Colonic mucosa (tissue), 4 donors: Measurements from ENCODE around the gene GDF11. TPM values are rescaled to one million over a fixed set of nuclear protein-coding genes. Genes with fewer than 3 reads are reported as not detected.
A peak's percentile ranks its signal among the peaks of the same experiment; 100 is the strongest.

Source experiments
- DNase-seq: peaks from one replicate; pipeline ENCODE4 v3.0.0-alpha.2; 2020
- H3K27ac ChIP-seq: fragments of 200-600 bp; one replicate; pipeline ENCODE4 v1.8.0; 2021
- H3K27me3 ChIP-seq: fragments of 200-600 bp; one replicate; pipeline ENCODE4 v1.8.0; 2021
- H3K36me3 ChIP-seq: fragments of 200-600 bp; one replicate; pipeline ENCODE4 v1.8.0; 2021
- H3K4me1 ChIP-seq: fragments of 200-600 bp; one replicate; pipeline ENCODE4 v1.8.0; 2021; ENCODE audit warnings: mild to moderate bottlenecking
- H3K4me3 ChIP-seq: fragments of 200-600 bp; one replicate; pipeline ENCODE4 v1.8.0; 2021
- H3K9ac ChIP-seq, 2 donors: one replicate each; pipeline ENCODE4 v1.7.0; 2013; ENCODE audit warnings: control low read depth in 2 of 2, low read depth in 2 of 2, low read length in 2 of 2
- H3K9me3 ChIP-seq: fragments of 200-600 bp; one replicate; pipeline ENCODE4 v1.8.0; 2021
- CTCF ChIP-seq: fragments of 200-600 bp; IDR thresholded peaks from one replicate; pipeline ENCODE4 v1.8.0; 2022; ENCODE audit warnings: antibody characterized with exemption, mild to moderate bottlenecking
- intact Hi-C: fragments of 100-400 bp; cut with DNase I; formaldehyde crosslinking; loops from one replicate; pipeline ENCODE4 v1.14.1; 2022
- total RNA-seq, 2 donors: library from RNA; stranded (reverse); fragmentation: NEBNext Ultra II Directional in 1 of 2; extraction: Animal tissue kit (Norgen Biotek cat#: 25700) in 1 of 2; gene quantifications; one replicate each; pipeline ENCODE4 v1.2.1, GENCODE V29; 2021
- donor health status: healthy.
- donor health status: DM: no; HTN: no; CAD: no.
- donor health status: DM: no; HTN: no; CAD: no.

The GDF11 gene
- total RNA-seq, 2 donors from 2014 or later, result 3.2 to 3.7 TPM

DNA sequence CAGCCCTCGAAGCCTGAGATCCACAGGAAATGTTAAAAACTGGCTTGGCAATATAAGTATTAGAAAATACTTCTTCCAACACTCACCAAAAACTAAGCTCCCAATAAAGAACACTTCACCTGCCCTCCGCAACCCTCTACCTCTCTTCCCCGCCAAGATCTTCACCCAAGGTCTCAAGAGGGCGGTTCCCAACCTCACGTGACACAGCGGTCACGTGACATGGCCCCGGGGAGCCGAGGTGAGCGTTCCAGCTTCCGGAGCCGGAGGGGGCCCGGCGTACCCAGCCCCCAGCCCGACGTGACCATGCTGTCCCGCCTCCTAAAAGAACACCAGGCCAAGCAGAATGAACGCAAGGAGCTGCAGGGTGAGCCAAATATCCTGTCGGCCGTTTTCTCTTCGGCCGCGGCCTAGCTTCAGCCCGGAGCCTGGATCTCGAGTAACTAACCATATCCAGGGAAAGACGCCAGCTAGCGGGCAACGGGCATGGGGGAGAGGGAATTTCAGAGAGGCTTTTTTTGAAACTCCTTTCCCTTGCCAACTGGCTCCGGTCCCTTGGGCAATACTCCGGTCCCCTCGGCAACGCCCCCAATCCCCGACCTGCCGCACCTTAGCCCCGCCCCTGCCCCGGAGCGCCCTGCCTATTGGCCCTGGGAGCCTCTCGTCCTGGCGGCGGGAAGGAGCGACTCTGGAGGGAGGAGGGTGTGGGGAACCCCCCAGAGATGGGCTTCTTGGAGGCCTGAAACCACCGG is 26.9 kb upstream of the GDF11 start, which contains the start of gene BLOC1S1:
Gene BLOC1S1, plus strand, starts transcription at position 214 of the 749 bp plus-strand sequence. Its CDS starts 6 bp downstream, at position 220.
- peak within 1 kb of the TSS; percentile 75 to 91 for H3K9ac ChIP-seq
- H3K4me3 ChIP-seq, result peak within 1 kb of the TSS; percentile 93
- peak within 1 kb of the TSS; percentile 99 for H3K27ac ChIP-seq
- no peaks in the 10 kb centered on the region for H3K27me3 ChIP-seq
- H3K9me3 ChIP-seq, result no peaks in the 10 kb centered on the region
- peak; percentile 98 for DNase-seq
- intact Hi-C loops, result no loop called here
- no peaks in the 10 kb centered on the region for H3K36me3 ChIP-seq
- no peak for TF ChIP-seq CTCF
- peaks cover 36% of the 10 kb centered on the region for H3K4me1 ChIP-seq

- Histone ChIP-seq H3K27ac (peak overlapping the region; percentile 99), H3K4me1 (peaks cover 40% of the 10 kb centered on the region), H3K36me3 (no peaks in the 10 kb centered on the region), H3K9me3 (no peaks in the 10 kb centered on the region), H3K4me3 (peak overlapping the region; percentile 93), H3K9ac (peak overlapping the region; percentile 42 to 91), H3K27me3 (no peaks in the 10 kb centered on the region)
- no peak for DNase-seq
- intact Hi-C loops, result no loop called here
- no peak for TF ChIP-seq CTCF
Observed at GRCh38 chr12:55716582-55716957, 26.4 kb upstream of the GDF11 start.

- TF ChIP-seq CTCF, result no peak
- DNase-seq, result peak; percentile 78
- peak overlapping the region; percentile 99 for H3K27ac ChIP-seq
- no peaks in the 10 kb centered on the region for H3K27me3 ChIP-seq
- peak overlapping the region in 1 of 2 donors; percentile 91 for H3K9ac ChIP-seq
- peaks cover 45% of the 10 kb centered on the region for H3K4me1 ChIP-seq
- H3K9me3 ChIP-seq, result no peaks in the 10 kb centered on the region
- intact Hi-C loops, result no loop called here
- H3K4me3 ChIP-seq, result peak overlapping the region; percentile 93
- no peaks in the 10 kb centered on the region for H3K36me3 ChIP-seq
Observed at GRCh38 chr12:55717011-55718007, 25.6 kb upstream of the GDF11 start.

- Histone ChIP-seq H3K9ac (peak overlapping the region in 1 of 2 donors; percentile 91), H3K4me3 (no peak overlapping the region), H3K27me3 (no peaks in the 10 kb centered on the region), H3K4me1 (peaks cover 45% of the 10 kb centered on the region), H3K27ac (peak overlapping the region; percentile 99), H3K9me3 (no peaks in the 10 kb centered on the region), H3K36me3 (no peaks in the 10 kb centered on the region)
- intact Hi-C loops, result no loop called here
- TF ChIP-seq CTCF, result no peak
- no peak for DNase-seq
Observed at GRCh38 chr12:55718015-55718414, 24.9 kb upstream of the GDF11 start.

DNA sequence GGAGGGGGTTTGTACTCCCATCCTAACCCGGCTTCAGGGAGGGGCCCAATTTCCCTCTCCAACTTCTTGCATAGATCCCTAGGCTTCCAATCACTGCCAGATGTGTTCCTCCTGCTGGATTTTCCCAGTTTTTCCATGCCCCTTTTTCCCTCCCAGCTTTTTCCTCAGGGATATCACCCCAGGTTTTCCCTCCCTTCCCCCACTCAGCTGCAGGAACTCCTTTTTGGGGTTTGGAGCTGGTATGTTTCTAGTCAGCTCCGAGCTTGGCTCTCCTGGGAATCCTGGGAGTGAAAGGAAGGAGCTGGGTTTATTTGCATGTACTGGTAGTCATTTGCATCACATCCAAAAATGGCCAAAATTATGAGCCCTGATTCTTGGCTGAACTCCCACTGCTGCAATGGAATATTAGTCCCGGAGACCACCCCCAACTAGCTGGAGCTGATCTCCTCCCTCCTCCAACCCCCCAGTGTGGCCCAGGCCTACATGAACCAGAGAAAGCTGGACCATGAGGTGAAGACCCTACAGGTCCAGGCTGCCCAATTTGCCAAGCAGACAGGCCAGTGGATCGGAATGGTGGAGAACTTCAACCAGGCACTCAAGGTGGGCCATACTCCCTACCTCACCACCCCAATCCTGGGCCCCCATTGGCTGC is 24.2 kb upstream of the GDF11 start:
- Histone ChIP-seq H3K9ac (peak overlapping the region in 1 of 2 donors; percentile 91), H3K36me3 (no peaks in the 10 kb centered on the region), H3K4me1 (peaks cover 46% of the 10 kb centered on the region), H3K27ac (peak overlapping the region; percentile 99), H3K9me3 (no peaks in the 10 kb centered on the region), H3K4me3 (no peak overlapping the region), H3K27me3 (no peaks in the 10 kb centered on the region)
- intact Hi-C loops, result no loop called here
- TF ChIP-seq CTCF, result no peak
- no peak for DNase-seq
